ENCODE data around the gene SUGT1.
A peak's percentile ranks its signal among the peaks of the same experiment; 100 is the strongest.

GRCh38 chr13:52739468-52740071 is 86.9 kb downstream of the SUGT1 start, which contains the start of gene CNMD:
- TF ChIP-seq CTCF (IDR thresholded peaks at IDR 0.05; ENCODE audit: poor library complexity) = no peak
- TF ChIP-seq EZH2 (IDR thresholded peaks at IDR 0.05; ENCODE audit: borderline replicate concordance) = peak; percentile 38

Data from hepatocyte (in vitro differentiated cells).